Mesendoderm (in vitro differentiated cells): ENCODE measurements around the gene TMEM154.

Experiments
- DNase-seq: peaks from one replicate; pipeline ENCODE4 v3.0.0; 2013
- H2AK5ac ChIP-seq: 2 replicates; pipeline ENCODE4 v1.6.1; 2013; ENCODE audit warnings: low read length, inconsistent platforms
- H2BK120ac ChIP-seq: 2 replicates; pipeline ENCODE4 v1.6.1; 2013; ENCODE audit warnings: low read depth, mild to moderate bottlenecking, low read length, moderate library complexity, mixed read lengths
- H2BK15ac ChIP-seq: replicated peaks from 2 replicates; pipeline ENCODE4 v1.6.1; 2013; ENCODE audit warnings: low read depth, mild to moderate bottlenecking, moderate library complexity
- H2BK5ac ChIP-seq: 2 replicates; pipeline ENCODE4 v1.6.1; 2013; ENCODE audit warnings: low read length, inconsistent platforms
- H3K18ac ChIP-seq: 2 replicates; pipeline ENCODE4 v1.6.1; 2013; ENCODE audit warnings: mild to moderate bottlenecking, low read length, mixed read lengths
- H3K23ac ChIP-seq: one replicate; pipeline ENCODE4 v1.6.1; 2013; ENCODE audit warnings: low read length
- H3K27ac ChIP-seq: 2 replicates; pipeline ENCODE4 v1.5.1; 2013; ENCODE audit warnings: low read depth, mild to moderate bottlenecking, inconsistent platforms, low read length, moderate library complexity
- H3K27me3 ChIP-seq: 2 replicates; pipeline ENCODE4 v1.6.1; 2013; ENCODE audit warnings: low read length, control low read depth, mild to moderate bottlenecking, inconsistent platforms; ENCODE audit not compliant: insufficient read depth, poor library complexity
- H3K36me3 ChIP-seq: 2 replicates; pipeline ENCODE4 v1.6.1; 2013; ENCODE audit warnings: low read length, inconsistent platforms; ENCODE audit not compliant: control insufficient read depth, insufficient read depth
- H3K4ac ChIP-seq: one replicate; pipeline ENCODE4 v1.6.1; 2013; ENCODE audit warnings: low read depth, mild to moderate bottlenecking, low read length, moderate library complexity
- H3K4me1 ChIP-seq: 2 replicates; pipeline ENCODE4 v1.6.1; 2013; ENCODE audit warnings: low read depth, low read length, inconsistent platforms; ENCODE audit not compliant: control insufficient read depth
- H3K4me2 ChIP-seq: 2 replicates; pipeline ENCODE4 v1.6.1; 2013; ENCODE audit warnings: low read length
- H3K4me3 ChIP-seq: 2 replicates; pipeline ENCODE4 v1.5.1; 2013; ENCODE audit warnings: mild to moderate bottlenecking, low read length
- H3K56ac ChIP-seq: one replicate; pipeline ENCODE4 v1.6.1; 2013; ENCODE audit warnings: low read length
- H3K79me1 ChIP-seq: 2 replicates; pipeline ENCODE4 v1.6.1; 2013; ENCODE audit warnings: low read length, inconsistent platforms
- H3K79me2 ChIP-seq: 2 replicates; pipeline ENCODE4 v1.6.1; 2013; ENCODE audit warnings: mild to moderate bottlenecking, low read length; ENCODE audit not compliant: control insufficient read depth, insufficient read depth
- H3K9ac ChIP-seq: 2 replicates; pipeline ENCODE4 v1.6.1; 2013; ENCODE audit warnings: low read length, inconsistent platforms
- H4K5ac ChIP-seq: one replicate; pipeline ENCODE4 v1.6.1; 2013; ENCODE audit warnings: low read length
- H4K8ac ChIP-seq: one replicate; pipeline ENCODE4 v1.6.1; 2013; ENCODE audit warnings: low read depth, mild to moderate bottlenecking, control low read depth, low read length, moderate library complexity
- WGBS: extraction: QIAGEN DNeasy Blood & Tissue Kit; methylation state at CpG from one replicate; pipeline ENCODE4 v1.1.7; 2013; ENCODE audit warnings: low lambda C conversion rate, missing lambda C conversion rate; ENCODE audit not compliant: insufficient coverage; ENCODE audit errors: extremely low coverage; 5-methylcytosine and 5-hydroxymethylcytosine counted together

Gene TMEM154

DNA sequence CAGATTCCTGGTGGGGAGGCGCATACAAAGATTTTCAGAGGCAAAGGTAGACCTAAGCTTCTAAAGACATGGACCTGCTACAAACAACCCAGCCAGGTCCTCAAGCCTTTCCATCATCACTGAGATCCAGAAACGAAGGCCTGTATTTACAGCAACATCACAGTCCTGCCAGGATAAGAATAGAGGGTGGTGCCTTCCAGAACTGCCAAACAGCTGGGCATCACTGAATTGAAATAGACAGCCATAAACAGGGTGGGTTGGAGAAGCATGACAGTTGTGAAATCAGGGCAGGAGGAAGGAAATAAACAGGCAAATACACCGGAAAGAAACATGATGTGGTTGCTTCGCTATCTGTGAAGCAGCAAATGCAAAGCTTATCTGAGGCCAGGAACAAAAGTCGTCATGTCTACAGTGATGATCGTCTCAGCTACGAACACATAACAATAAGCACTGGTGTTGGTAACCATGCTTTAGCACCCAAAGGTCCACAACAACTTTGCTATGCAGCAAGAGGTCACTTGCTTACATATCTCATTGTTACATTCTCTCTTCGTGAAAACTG is 6.7 kb upstream of the TMEM154 start:
- Histone ChIP-seq H2BK120ac (no peak overlapping the region), H3K27ac (no peak overlapping the region), H3K56ac (no peak overlapping the region), H3K18ac (no peak overlapping the region), H3K4me3 (no peak overlapping the region), H3K79me2 (no peaks in the 10 kb centered on the region), H2BK15ac (peak overlapping the region; percentile 4), H3K4ac (no peak overlapping the region), H3K4me2 (no peak overlapping the region), H3K27me3 (no peaks in the 10 kb centered on the region), H4K5ac (no peak overlapping the region), H3K79me1 (no peaks in the 10 kb centered on the region), H2AK5ac (peak overlapping the region; percentile 79), H3K4me1 (peaks cover 25% of the 10 kb centered on the region), H3K23ac (no peak overlapping the region), H4K8ac (no peak overlapping the region), H3K9ac (no peak overlapping the region), H3K36me3 (no peaks in the 10 kb centered on the region), H2BK5ac (no peak overlapping the region)
- DNase-seq: peak; percentile 63
- WGBS: no CpG with 5 or more reads among the region's 8 CpGs

DNA sequence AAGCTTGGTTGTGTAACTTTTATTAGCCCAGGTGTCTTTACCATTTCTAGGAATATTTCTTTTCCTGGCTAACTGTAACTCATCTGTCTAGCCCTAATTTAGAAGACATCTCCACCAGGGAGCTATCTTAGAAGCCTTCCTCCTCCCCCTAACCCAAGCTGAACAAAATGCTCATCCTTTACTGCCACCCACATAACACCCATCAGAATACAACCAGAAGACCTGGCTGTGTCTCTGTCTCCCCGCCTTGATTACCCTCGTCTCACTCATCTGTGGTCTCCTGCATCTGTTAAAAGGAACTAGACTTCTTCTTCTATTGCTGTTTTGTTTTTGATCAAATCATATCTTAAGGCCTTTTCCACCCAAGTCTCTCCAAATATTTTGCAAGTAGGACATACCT is 4.8 kb upstream of the TMEM154 start:
- Histone ChIP-seq H3K23ac (no peak overlapping the region), H4K5ac (no peak overlapping the region), H3K9ac (no peak overlapping the region), H2BK120ac (no peak overlapping the region), H3K18ac (no peak overlapping the region), H2AK5ac (no peak overlapping the region), H3K79me2 (no peaks in the 10 kb centered on the region), H2BK15ac (no peak overlapping the region), H3K27me3 (no peaks in the 10 kb centered on the region), H4K8ac (no peak overlapping the region), H3K79me1 (no peaks in the 10 kb centered on the region), H3K4me2 (no peak overlapping the region), H3K36me3 (no peaks in the 10 kb centered on the region), H3K56ac (no peak overlapping the region), H2BK5ac (no peak overlapping the region), H3K4ac (peak overlapping the region; percentile 22), H3K4me3 (no peak overlapping the region), H3K27ac (no peak overlapping the region), H3K4me1 (peaks cover 20% of the 10 kb centered on the region)
- DNase-seq: no peak
- no CpG with 5 or more reads among the region's 2 CpGs for WGBS

DNA sequence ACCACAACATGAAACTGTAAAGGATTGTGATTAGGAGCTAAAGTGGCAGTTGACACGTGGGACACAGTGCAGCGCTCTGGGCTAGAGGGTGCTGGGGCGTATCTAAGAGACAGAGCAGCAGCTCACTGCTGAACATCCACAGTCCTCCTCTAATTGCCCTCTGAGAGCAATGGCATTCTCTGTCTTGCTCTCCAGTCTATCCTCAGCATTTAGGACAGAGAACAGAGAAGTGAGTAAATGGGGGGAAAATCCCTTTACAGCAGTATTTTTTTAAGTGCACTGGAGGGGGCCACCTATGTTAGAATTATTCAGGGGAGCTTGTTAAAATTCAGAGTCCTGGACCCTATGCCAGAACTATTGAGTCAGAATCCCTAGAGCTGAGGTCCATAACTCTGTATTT is 4.2 kb upstream of the TMEM154 start:
- no peak overlapping the region for H3K23ac ChIP-seq
- no peaks in the 10 kb centered on the region for H3K79me1 ChIP-seq
- H3K9ac ChIP-seq: no peak overlapping the region
- H2BK5ac ChIP-seq: peak overlapping the region; percentile 18
- no peak for DNase-seq
- peak overlapping the region; percentile 8 for H2BK120ac ChIP-seq
- H3K27me3 ChIP-seq: no peaks in the 10 kb centered on the region
- H3K27ac ChIP-seq: no peak overlapping the region
- peak overlapping the region; percentile 18 for H3K18ac ChIP-seq
- H3K4ac ChIP-seq: no peak overlapping the region
- H4K5ac ChIP-seq: no peak overlapping the region
- H3K4me3 ChIP-seq: no peak overlapping the region
- no peak overlapping the region for H3K4me2 ChIP-seq
- WGBS: no CpG with 5 or more reads among the region's 3 CpGs
- H3K4me1 ChIP-seq: peaks cover 18% of the 10 kb centered on the region
- H2BK15ac ChIP-seq: no peak overlapping the region
- no peaks in the 10 kb centered on the region for H3K79me2 ChIP-seq
- peak overlapping the region; percentile 44 for H3K56ac ChIP-seq
- no peaks in the 10 kb centered on the region for H3K36me3 ChIP-seq
- no peak overlapping the region for H4K8ac ChIP-seq
- H2AK5ac ChIP-seq: no peak overlapping the region

DNA sequence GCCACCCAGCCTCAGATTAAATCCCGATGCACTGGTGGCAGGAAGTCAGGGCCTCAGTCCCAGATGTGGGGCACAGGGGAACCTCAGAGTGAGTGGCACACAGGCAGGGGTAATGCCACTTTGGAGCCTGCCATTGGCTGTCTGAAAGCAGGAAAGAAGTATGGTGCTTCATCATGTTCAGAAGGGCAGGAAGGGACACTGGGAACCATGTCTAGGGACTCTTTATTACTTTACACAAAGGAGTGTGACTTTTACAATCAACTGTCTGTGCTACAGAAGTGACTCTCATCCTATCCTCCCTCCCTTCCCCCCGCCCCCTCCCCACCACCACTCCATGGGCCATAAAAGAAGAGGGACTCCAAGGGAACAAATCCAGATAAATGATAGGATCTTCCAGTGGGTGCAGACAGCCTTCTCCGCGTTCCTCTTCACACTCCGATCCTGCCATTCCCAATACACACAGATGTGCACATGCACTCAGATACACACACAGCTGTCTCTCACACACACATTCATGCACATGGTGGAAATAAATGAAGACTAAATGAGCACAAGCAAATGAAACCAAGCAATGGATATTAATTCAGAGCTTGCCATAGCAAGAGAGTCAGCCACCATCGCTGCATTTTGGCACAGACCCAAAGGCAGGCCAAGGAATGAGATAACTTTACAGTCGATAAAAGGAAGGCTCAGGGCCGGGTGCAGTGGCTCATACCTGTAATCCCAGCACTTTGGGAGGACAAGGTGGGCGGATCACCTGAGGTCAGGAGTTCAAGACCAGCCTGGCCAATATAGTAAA is 2.5 kb upstream of the TMEM154 start:
- H2BK120ac ChIP-seq: peak overlapping the region; percentile 66
- DNase-seq: peak; percentile 37
- no CpG with 5 or more reads among the region's 9 CpGs for WGBS

DNA sequence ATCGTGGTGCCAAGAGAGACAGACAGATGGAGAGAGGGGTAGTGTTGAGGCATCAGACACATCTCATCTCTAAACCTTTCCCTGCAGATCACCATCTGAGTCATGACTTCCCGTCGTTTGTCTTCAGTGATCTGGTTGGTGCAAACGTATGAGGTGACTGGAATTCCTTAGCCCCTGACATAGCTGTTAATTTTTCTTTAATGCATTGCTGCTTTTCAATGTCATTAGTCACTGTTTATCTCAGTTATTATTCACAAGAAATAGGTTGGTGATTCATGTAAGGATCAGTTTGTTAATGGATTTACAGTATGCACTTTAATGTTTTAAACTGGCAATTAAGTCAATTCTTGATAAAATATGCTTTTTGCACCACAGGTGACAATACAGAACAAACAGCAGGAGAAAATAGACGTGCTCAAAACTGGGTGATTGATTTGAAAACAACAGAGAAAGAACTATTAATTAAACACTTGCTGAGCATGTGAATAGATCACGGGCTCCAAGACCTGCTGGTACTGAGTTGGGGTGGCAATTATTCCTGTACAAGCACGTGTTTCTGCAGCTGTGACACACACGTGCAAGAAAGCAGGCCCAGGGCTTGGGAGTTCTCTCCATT is 1.3 kb upstream of the TMEM154 start:
- peak; percentile 93 for DNase-seq
- Histone ChIP-seq H2AK5ac (no peak overlapping the region), H3K4ac (peak overlapping the region; percentile 84), H3K79me2 (peaks cover 2% of the 10 kb centered on the region), H3K36me3 (no peaks in the 10 kb centered on the region), H2BK15ac (no peak overlapping the region), H3K18ac (peak overlapping the region; percentile 89), H3K27me3 (no peaks in the 10 kb centered on the region), H3K9ac (peak overlapping the region; percentile 24), H2BK5ac (peak overlapping the region; percentile 91), H3K4me2 (no peak overlapping the region), H4K8ac (no peak overlapping the region), H3K23ac (no peak overlapping the region), H3K56ac (peak overlapping the region; percentile 8), H3K79me1 (peaks cover 2% of the 10 kb centered on the region), H4K5ac (peak overlapping the region; percentile 29), H3K4me1 (peaks cover 19% of the 10 kb centered on the region), H2BK120ac (peak overlapping the region; percentile 66), H3K27ac (peak overlapping the region; percentile 70), H3K4me3 (no peak overlapping the region)
- WGBS: no CpG with 5 or more reads among the region's 8 CpGs

More for the DNA sequence above, 2.5 kb upstream of the TMEM154 start:
- Histone ChIP-seq H3K27me3 (no peaks in the 10 kb centered on the region), H3K23ac (no peak overlapping the region), H2BK5ac (peak overlapping the region; percentile 77), H3K4me3 (no peak overlapping the region), H3K27ac (no peak overlapping the region), H3K56ac (peak overlapping the region; percentile 77), H4K8ac (no peak overlapping the region), H2BK15ac (peak overlapping the region; percentile 28), H3K4me1 (peaks cover 23% of the 10 kb centered on the region), H3K79me1 (no peaks in the 10 kb centered on the region), H3K9ac (no peak overlapping the region), H3K36me3 (no peaks in the 10 kb centered on the region), H3K4me2 (no peak overlapping the region), H3K79me2 (no peaks in the 10 kb centered on the region), H4K5ac (peak overlapping the region; percentile 50), H3K4ac (peak overlapping the region; percentile 84), H2AK5ac (peak overlapping the region; percentile 80), H3K18ac (peak overlapping the region; percentile 89)
